SK-N-MC (cell line): Measurements from ENCODE around the gene OXSM.

Experiments used
- EZH2 ChIP-seq: fragments of 200-600 bp; sonication (generic); IDR thresholded peaks from one replicate; pipeline ENCODE4 v1.6.1; 2017; ENCODE audit warnings: antibody characterized with exemption
- FOXP2 ChIP-seq: optimal IDR thresholded peaks from 2 replicates; pipeline ENCODE3; 2011; ENCODE audit warnings: mild to moderate bottlenecking, moderate library complexity; ENCODE audit not compliant: insufficient read depth; ENCODE audit errors: extremely low read length, control extremely low read depth
- POLR2AphosphoS5 ChIP-seq: IDR thresholded peaks from 2 replicates; pipeline ENCODE4 v1.6.1; 2012; ENCODE audit warnings: mild to moderate bottlenecking, low read depth, low read length, borderline replicate concordance

DNA sequence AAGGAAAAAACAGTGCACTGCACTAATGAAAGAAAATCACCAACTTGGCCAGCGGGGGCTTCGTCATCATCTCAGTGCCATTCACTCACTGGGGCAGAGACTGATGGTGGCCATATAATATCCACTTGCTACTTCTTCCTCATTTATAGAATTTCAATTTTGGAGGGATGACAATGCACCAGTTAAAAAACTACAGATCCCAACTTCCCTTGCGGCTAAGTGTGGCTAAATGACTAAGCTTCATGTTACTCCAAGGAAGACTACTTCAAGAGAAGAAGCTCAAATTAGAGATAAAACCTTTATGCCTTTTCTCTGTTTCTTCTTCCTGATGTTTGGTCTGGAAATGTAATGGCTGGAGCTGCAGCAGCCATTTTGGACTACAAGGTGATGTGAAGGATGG is 45.4 kb upstream of the OXSM start:
- TF ChIP-seq POLR2AphosphoS5 (no peak), EZH2 (no peak), FOXP2 (no peak)
